Effector memory CD4-positive, alpha-beta T cell (primary cell): Measurements from ENCODE around the gene SDHA.
"Not testable (repeated sequence)": the region's sequence is repeated elsewhere in the genome, so short reads cannot be mapped to it uniquely, and the experiment has no call there.

ENCODE experiments used
- DNase-seq, 3 donors: peaks; one replicate each; pipeline ENCODE4 v3.0.0-alpha.2; 2020
- H3K27ac ChIP-seq: 2 replicates; pipeline ENCODE4 v1.7.0; 2013; ENCODE audit warnings: mild to moderate bottlenecking, low read length, moderate library complexity; ENCODE audit not compliant: insufficient read depth, poor library complexity, severe bottlenecking
- H3K27me3 ChIP-seq: replicated peaks from 2 replicates; pipeline ENCODE4 v1.7.0; 2013; ENCODE audit warnings: mild to moderate bottlenecking, low read length; ENCODE audit not compliant: insufficient read depth, control insufficient read depth, poor library complexity, severe bottlenecking
- H3K36me3 ChIP-seq: 2 replicates; pipeline ENCODE4 v1.7.0; 2013; ENCODE audit warnings: mild to moderate bottlenecking, low read length, moderate library complexity; ENCODE audit not compliant: control insufficient read depth, insufficient read depth
- H3K4me1 ChIP-seq: 2 replicates; pipeline ENCODE4 v1.7.0; 2013; ENCODE audit warnings: low read length, mild to moderate bottlenecking; ENCODE audit not compliant: control insufficient read depth, insufficient read depth, poor library complexity, severe bottlenecking
- H3K4me3 ChIP-seq: 2 replicates; pipeline ENCODE4 v1.7.0; 2013; ENCODE audit warnings: low read length, low read depth, mild to moderate bottlenecking; ENCODE audit not compliant: insufficient read depth, poor library complexity, severe bottlenecking
- H3K9me3 ChIP-seq: 2 replicates; pipeline ENCODE4 v1.7.0; 2013; ENCODE audit warnings: mild to moderate bottlenecking, low read length, moderate library complexity; ENCODE audit not compliant: control insufficient read depth
- total RNA-seq, 3 donors: gene quantifications; one replicate each; lab custom pipeline; 2026; lab: John Stamatoyannopoulos, UW

SDHA gene
- total RNA-seq: 34.1 to 53.3 (median 39.5) reads per million in 3 donors

DNA sequence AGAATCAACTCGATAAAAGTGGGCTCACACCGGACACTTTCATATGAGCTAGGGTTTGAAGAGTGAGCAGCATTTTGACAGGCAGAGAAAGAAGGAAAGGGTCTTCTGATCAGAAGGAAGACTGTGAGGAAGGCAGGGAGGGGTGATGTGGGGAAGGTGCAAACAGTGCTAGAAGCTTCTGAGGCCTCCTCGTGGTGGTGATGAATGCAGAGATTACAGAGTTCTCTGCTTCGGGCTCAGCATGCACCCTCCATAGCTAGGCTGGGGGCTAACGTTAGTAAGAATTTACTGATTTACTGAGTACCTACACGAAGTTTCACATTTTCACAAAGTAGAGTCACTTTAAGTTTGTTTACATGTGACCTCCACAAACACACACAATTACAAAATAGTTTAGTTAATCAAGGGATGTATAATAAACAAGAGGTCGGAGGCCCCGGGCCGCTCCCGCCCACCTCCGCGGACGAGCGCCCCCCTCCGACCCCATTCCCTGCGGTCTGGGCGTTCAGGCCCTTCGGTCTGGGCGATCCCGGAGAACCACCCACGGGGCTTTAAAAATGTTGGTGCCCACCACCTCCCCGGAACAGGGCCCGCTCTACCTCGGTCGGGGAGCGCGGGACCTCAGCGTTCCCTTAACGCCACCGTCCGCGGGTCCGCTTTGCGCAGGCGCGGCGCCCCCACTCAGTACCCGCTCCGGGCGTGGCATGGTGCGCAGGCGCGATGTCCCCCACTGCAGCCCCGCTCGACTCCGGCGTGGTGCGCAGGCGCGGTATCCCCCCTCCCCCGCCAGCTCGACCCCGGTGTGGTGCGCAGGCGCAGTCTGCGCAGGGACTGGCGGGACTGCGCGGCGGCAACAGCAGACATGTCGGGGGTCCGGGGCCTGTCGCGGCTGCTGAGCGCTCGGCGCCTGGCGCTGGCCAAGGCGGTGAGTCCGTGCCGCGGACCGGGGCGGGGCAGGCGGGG lies at the start of gene SDHA, which contains the start of gene CCDC127:
SDHA (plus strand) TSS at position 827 of the 963 bp plus-strand sequence; CDS start at position 863, 36 bp downstream.
CCDC127 (minus strand) TSS at position 660 of the 963 bp plus-strand sequence. CDS start 1,304 bp downstream, outside the sequence.
- peak; percentile 95 to 98 (median 98) for DNase-seq
- H3K4me1 ChIP-seq, H3K9me3 ChIP-seq, H3K36me3 ChIP-seq, H3K27me3 ChIP-seq: not testable (repeated sequence)
- H3K4me3 ChIP-seq: peak within 1 kb of the TSS; percentile 92
- H3K27ac ChIP-seq: peak within 1 kb of the TSS; percentile 87

DNA sequence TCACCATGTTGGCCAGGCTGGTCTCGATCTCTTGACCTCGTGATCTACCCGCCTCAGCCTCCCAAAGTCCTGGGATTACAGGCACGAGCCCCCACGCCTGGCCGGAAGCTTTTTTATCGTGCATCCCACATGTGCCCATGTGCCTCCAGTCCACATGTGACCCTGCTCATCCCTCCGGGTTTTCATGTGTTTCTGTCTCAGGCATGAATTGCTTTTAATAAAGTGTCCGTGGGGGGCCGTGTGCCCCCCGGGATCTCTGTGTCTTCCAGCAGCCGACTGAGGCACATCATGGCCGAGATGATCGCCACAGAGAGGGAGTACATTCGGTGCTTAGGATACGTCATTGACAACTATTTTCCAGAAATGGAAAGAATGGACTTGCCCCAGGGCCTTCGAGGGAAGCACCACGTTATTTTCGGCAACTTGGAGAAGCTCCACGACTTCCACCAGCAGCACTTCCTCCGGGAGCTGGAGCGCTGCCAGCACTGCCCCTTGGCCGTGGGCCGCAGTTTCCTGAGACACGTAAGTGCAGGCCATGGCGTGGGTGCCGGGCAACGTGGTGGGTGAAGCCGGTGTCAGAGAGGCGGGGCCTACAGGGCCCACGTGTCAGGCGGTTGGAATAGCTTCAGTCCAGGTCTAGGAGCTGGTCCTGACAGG lies 48.9 kb upstream of the SDHA start:
- Histone ChIP-seq H3K27ac (no peak overlapping the region), H3K36me3 (no peaks in the 10 kb centered on the region), H3K4me3 (no peak overlapping the region), H3K27me3 (no peaks in the 10 kb centered on the region), H3K9me3 (no peaks in the 10 kb centered on the region), H3K4me1 (no peaks in the 10 kb centered on the region)
- DNase-seq: no peak

DNA sequence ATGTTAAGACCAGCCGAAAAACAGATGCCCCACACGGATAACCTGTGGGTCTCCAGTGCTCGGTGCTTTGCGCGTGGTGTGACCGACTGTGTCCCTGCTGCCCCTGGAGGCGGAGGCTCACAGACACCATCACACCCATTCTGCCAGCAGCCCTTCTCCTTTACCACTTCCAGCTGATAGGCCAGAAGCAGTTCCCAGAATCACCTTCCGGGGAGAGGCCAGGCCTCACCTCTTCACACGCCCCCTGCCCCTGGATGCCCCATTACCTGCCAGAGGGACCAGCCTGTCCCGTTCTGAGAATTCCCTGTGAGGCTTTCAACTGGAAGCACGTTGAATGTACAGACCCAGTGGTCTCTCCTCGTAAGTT lies 48.4 kb upstream of the SDHA start:
- Histone ChIP-seq H3K36me3 (no peaks in the 10 kb centered on the region), H3K27ac (no peak overlapping the region), H3K4me3 (no peak overlapping the region), H3K27me3 (no peaks in the 10 kb centered on the region), H3K9me3 (no peaks in the 10 kb centered on the region), H3K4me1 (no peaks in the 10 kb centered on the region)
- DNase-seq: no peak

DNA sequence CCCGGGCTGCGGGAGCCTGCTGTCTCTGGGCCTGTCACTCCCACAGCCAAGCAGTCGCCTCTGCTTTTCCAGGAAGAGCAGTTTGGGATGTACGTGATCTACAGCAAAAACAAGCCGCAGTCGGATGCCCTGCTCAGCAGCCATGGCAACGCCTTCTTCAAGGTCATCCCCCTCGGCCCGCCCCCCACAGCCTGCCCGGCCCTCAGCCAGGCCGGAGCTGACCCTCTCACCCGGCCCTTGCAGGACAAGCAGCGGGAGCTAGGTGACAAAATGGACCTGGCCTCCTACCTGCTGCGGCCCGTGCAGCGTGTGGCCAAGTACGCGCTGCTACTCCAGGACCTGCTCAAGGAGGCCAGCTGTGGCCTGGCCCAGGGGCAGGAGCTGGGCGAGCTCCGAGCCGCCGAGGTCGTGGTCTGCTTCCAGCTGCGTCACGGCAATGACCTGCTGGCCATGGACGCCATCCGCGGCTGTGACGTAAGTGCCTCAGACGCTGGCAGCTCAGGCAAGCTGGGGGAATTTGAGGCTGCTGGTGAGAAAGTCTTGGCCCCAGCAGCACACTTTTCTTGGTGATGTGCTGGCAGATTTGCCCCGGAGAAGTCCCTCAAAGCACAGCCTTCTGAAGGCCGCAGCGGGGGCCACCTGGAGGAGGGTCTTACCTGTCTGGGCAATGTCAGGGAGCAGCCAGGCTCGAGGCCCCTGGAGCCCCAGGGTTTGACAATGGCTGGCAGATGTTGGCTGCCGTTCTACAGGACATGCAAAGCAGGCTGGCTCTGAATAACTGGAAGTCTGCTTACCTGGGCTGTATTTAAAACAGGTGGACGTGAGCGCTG lies 46.9 kb upstream of the SDHA start:
- no peaks in the 10 kb centered on the region for H3K27me3 ChIP-seq
- H3K27ac ChIP-seq: no peak overlapping the region
- no peaks in the 10 kb centered on the region for H3K4me1 ChIP-seq
- H3K4me3 ChIP-seq: no peak overlapping the region
- no peaks in the 10 kb centered on the region for H3K9me3 ChIP-seq
- no peaks in the 10 kb centered on the region for H3K36me3 ChIP-seq
- DNase-seq: no peak

DNA sequence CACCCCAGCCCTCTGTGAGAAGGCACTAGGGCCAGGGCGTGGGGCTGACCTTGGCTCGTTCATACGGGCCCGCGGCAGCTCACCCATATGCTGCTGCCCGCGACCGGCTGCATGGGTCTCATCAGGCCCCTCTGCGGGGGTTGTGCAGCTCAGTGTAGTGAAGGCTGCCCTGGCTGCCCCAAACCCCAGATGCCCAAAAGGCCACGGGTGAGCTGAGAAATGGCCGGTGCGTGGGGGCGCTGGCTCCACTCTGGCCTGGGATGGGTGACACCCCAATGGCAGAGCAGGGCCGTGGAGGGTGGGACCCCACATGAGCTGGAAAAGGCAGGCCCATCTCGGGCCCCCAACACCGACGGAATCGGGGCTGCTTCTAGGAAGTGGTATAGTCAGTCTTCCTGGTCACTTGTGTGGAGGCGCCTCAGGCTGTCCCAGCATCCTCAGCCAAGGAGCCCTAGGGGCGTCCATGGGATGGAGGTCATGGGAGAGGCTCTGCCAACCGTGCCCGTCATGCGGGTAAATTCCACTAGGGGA lies 46.3 kb upstream of the SDHA start:
- Histone ChIP-seq H3K27me3 (no peaks in the 10 kb centered on the region), H3K9me3 (no peaks in the 10 kb centered on the region), H3K4me1 (no peaks in the 10 kb centered on the region), H3K27ac (no peak overlapping the region), H3K36me3 (no peaks in the 10 kb centered on the region), H3K4me3 (no peak overlapping the region)
- no peak for DNase-seq

DNA sequence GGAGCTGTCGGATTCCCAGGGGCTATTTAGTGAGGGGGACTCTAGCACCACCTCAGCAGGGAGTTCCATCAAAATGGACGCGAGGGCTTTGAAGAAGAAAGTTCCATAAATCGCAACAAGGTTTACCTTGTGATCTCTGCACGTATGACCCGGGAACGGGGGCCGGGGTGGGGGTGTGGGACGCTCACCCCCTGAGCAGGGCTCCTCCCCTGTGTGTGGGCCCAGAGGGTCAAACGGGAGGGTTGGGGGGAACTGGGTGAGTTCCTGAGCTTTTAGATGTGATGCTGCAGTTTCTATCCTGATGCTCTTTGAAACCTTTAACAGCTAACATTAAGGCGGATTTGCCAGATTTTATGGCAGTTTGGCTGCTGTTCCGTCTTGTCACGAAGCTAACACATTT lies 45.7 kb upstream of the SDHA start:
- no peaks in the 10 kb centered on the region for H3K4me1 ChIP-seq
- no peak overlapping the region for H3K4me3 ChIP-seq
- no peaks in the 10 kb centered on the region for H3K36me3 ChIP-seq
- no peaks in the 10 kb centered on the region for H3K27me3 ChIP-seq
- DNase-seq: no peak
- no peak overlapping the region for H3K27ac ChIP-seq
- H3K9me3 ChIP-seq: no peaks in the 10 kb centered on the region

DNA sequence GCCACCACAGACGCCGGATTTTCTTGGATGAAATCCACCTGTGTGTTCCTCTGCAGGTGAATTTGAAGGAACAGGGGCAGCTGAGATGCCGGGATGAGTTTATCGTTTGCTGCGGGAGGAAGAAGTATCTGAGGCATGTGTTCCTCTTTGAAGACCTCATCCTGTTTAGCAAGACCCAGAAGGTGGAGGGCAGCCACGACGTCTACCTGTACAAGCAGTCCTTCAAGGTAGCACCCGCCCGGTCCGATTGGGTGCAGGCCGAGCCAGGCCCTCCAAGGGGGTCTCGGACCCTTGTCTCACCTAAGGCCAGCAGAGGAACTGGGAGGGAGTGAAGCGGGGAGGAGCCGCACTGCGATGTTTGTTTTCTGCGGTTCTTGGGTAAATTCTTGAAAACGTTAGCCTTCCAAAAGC lies 45.3 kb upstream of the SDHA start:
- H3K9me3 ChIP-seq: no peaks in the 10 kb centered on the region
- no peaks in the 10 kb centered on the region for H3K27me3 ChIP-seq

DNA sequence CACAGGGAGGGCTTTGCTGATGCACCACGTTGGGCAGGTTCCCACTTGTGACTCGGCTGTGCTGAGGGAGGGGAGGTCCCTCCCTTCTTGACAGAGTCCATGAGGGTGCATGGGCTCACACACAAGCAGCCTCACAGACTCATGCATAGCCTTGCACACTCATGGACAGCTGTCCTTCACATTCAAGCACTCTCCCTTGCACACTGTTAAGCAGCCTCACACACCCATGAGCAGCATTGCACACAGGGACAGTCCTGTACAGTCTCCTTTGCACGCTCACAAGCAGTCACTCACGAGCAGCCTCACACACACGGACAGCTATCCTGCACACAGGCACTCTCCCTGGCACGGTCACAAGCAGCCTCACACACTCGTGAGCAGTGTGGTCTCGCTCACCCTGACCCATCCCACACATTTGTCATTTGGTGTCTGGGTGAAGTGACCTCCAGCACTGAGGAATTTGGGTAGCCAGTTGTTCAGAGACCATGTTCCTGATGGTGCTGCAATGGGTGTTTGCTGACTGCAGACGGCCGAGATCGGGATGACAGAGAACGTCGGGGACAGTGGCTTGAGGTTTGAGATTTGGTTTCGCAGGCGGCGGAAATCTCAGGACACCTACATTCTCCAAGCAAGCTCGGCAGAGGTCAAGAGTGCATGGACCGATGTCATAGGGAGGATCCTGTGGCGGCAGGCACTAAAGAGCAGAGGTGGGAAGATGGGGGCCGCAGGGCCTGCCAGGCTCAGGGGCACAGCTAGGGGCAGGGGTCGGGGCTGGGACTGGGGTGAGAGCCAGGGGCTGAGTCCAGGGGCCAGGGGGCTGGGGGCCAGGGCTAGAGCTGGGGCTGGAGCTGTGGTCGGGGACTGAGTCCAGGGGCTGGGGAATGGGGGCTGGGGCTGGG lies 44.5 kb upstream of the SDHA start:
- no peaks in the 10 kb centered on the region for H3K27me3 ChIP-seq
- H3K36me3 ChIP-seq: no peaks in the 10 kb centered on the region
- H3K4me1 ChIP-seq: no peaks in the 10 kb centered on the region
- no peak overlapping the region for H3K4me3 ChIP-seq
- H3K9me3 ChIP-seq: no peaks in the 10 kb centered on the region
- DNase-seq: no peak
- no peak overlapping the region for H3K27ac ChIP-seq

More for the DNA sequence above, 45.3 kb upstream of the SDHA start:
- H3K36me3 ChIP-seq: no peaks in the 10 kb centered on the region
- no peaks in the 10 kb centered on the region for H3K4me1 ChIP-seq
- DNase-seq: no peak
- no peak overlapping the region for H3K4me3 ChIP-seq
- H3K27ac ChIP-seq: no peak overlapping the region

DNA sequence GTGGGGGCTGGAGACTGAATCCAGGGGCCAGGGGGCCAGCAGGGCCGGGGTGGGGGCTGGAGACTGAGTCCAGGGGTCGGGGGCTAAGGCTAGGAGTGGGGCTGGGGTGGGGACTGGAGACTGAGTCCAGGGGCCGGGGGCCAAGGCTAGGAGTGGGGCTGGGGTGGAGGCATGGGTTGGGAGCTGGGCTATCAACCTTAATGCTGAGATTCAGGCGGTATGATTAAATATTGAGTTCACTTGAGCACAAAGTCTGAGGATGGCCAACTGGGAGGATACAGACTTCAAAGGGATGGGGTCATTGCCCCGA lies 43.9 kb upstream of the SDHA start:
- Histone ChIP-seq H3K27ac (no peak overlapping the region), H3K27me3 (no peaks in the 10 kb centered on the region), H3K4me3 (no peak overlapping the region), H3K4me1 (no peaks in the 10 kb centered on the region), H3K9me3 (no peaks in the 10 kb centered on the region), H3K36me3 (no peaks in the 10 kb centered on the region)
- DNase-seq: no peak
